Cardiac muscle cell (in vitro differentiated cells and primary cell): ENCODE measurements around the gene CRB3. TPM values are rescaled to one million over a fixed set of nuclear protein-coding genes. Genes with fewer than 3 reads are reported as not detected.

Source experiments
- DNase-seq, 2 donors: peaks; one replicate each; pipeline versions ENCODE4 v3.0.0 to v3.0.0-alpha.2; 2010 to 2017; ENCODE audit warnings: low read depth in 1 of 2, low spot score in 1 of 2
- H3K27ac ChIP-seq: fragments of 200-600 bp; sonication (generic); 2 replicates; pipeline ENCODE4 v1.5.1; 2016
- H3K27me3 ChIP-seq: fragments of 200-600 bp; sonication (generic); 2 replicates; pipeline ENCODE4 v1.6.0; 2016; ENCODE audit warnings: control low read depth
- H3K36me3 ChIP-seq: fragments of 200-600 bp; sonication (generic); 2 replicates; pipeline ENCODE4 v1.5.1; 2016; ENCODE audit warnings: control low read depth
- H3K4me1 ChIP-seq: fragments of 200-600 bp; sonication (generic); 2 replicates; pipeline ENCODE4 v1.8.1; 2017; ENCODE audit warnings: low read depth, mild to moderate bottlenecking, mixed run types
- H3K4me3 ChIP-seq: fragments of 200-600 bp; sonication (generic); 2 replicates; pipeline ENCODE4 v1.5.1; 2016; ENCODE audit warnings: mild to moderate bottlenecking
- H3K9me3 ChIP-seq: fragments of 200-600 bp; sonication (generic); 2 replicates; pipeline ENCODE4 v1.5.1; 2017; ENCODE audit warnings: low read depth, mild to moderate bottlenecking, control low read depth
- CTCF ChIP-seq: IDR thresholded peaks from 2 replicates; pipeline ENCODE4 v1.5.1; 2012; ENCODE audit warnings: low read depth, mild to moderate bottlenecking, low read length
- polyA plus RNA-seq: library from polyadenylated mRNA; unstranded; fragments of >200 nt; fragmentation: Nextera tagmentation; extraction: Ambion mirVana; gene quantifications from 2 replicates; pipeline ENCODE4 v1.2.1, GENCODE V29; 2016
- total RNA-seq: library from RNA; depleted of rRNA; stranded (reverse); fragments of >200 nt; gene quantifications from 2 replicates; pipeline ENCODE4 v1.2.3, GENCODE V29; 2016

Gene CRB3
- total and polyA plus RNA-seq, 2 experiments from 2014 or later, result 1.1 to 2.9 TPM

- Histone ChIP-seq H3K4me1 (no peaks in the 10 kb centered on the region), H3K4me3 (no peak overlapping the region), H3K27ac (no peak overlapping the region), H3K36me3 (no peaks in the 10 kb centered on the region), H3K27me3 (peaks cover 9% of the 10 kb centered on the region), H3K9me3 (no peaks in the 10 kb centered on the region)
- no peak for DNase-seq
- TF ChIP-seq CTCF, result no peak
These were observed 32.2 kb upstream of the CRB3 start for GRCh38 chr19:6431891-6432290.

- no peak for TF ChIP-seq CTCF
- Histone ChIP-seq H3K4me1 (no peaks in the 10 kb centered on the region), H3K4me3 (no peak overlapping the region), H3K36me3 (no peaks in the 10 kb centered on the region), H3K9me3 (no peaks in the 10 kb centered on the region), H3K27me3 (peaks cover 9% of the 10 kb centered on the region), H3K27ac (no peak overlapping the region)
- DNase-seq, result no peak
These were observed 30.9 kb upstream of the CRB3 start for GRCh38 chr19:6433165-6433564.

- H3K9me3 ChIP-seq, result no peaks in the 10 kb centered on the region
- H3K36me3 ChIP-seq, result no peaks in the 10 kb centered on the region
- no peak within 1 kb of the TSS for H3K27ac ChIP-seq
- no peak within 1 kb of the TSS for H3K4me3 ChIP-seq
- no peak for TF ChIP-seq CTCF
- DNase-seq, result no peak
- H3K4me1 ChIP-seq, result no peaks in the 10 kb centered on the region
- H3K27me3 ChIP-seq, result peaks cover 9% of the 10 kb centered on the region
These were observed 30.4 kb upstream of the CRB3 start, which contains the start of gene SLC25A41 for GRCh38 chr19:6433663-6434062. TSS of gene SLC25A41 (minus strand) at chr19:6433763. CDS start at chr19:6433693, 70 bp downstream.

- Histone ChIP-seq H3K27me3 (no peaks in the 10 kb centered on the region), H3K4me1 (no peaks in the 10 kb centered on the region), H3K27ac (no peak overlapping the region), H3K36me3 (no peaks in the 10 kb centered on the region), H3K4me3 (no peak overlapping the region), H3K9me3 (no peaks in the 10 kb centered on the region)
- no peak for TF ChIP-seq CTCF
- no peak for DNase-seq
These were observed 24.3 kb upstream of the CRB3 start for GRCh38 chr19:6439743-6440142.

GRCh38 chr19:6440905-6441304, 23.2 kb upstream of the CRB3 start:
- Histone ChIP-seq H3K36me3 (no peaks in the 10 kb centered on the region), H3K27me3 (no peaks in the 10 kb centered on the region), H3K27ac (no peak overlapping the region), H3K4me1 (no peaks in the 10 kb centered on the region), H3K9me3 (no peaks in the 10 kb centered on the region), H3K4me3 (no peak overlapping the region)
- DNase-seq, result no peak
- TF ChIP-seq CTCF, result no peak
